GM19468 (cell line): ENCODE results near the gene SIX5.

ENCODE experiments used
- ATAC-seq: cut with Tn5 transposase; IDR thresholded peaks from one replicate; pipeline ENCODE4 v1.9.1; 2021; ENCODE audit warnings: mild to moderate bottlenecking, moderate library complexity, moderate number of reproducible peaks; ENCODE audit not compliant: unreplicated experiment; ENCODE audit errors: extremely low read depth

The SIX5 gene

GRCh38 chr19:45793876-45794275 lies 24.8 kb upstream of the SIX5 start:
- ATAC-seq, result no peak

GRCh38 chr19:45793178-45793564 lies 24.1 kb upstream of the SIX5 start:
- no peak for ATAC-seq

- ATAC-seq, result peak; percentile 87
Observed at GRCh38 chr19:45792470-45793177, 23.6 kb upstream of the SIX5 start, which contains the start of gene DMWD. TSS of gene DMWD (minus strand) at chr19:45792845. CDS start at chr19:45792756, 89 bp downstream.

GRCh38 chr19:45791744-45792469 lies 22.9 kb upstream of the SIX5 start:
- ATAC-seq, result no peak

GRCh38 chr19:45790942-45791341 lies 21.9 kb upstream of the SIX5 start:
- ATAC-seq, result no peak

GRCh38 chr19:45789035-45789786 lies 20.2 kb upstream of the SIX5 start:
- ATAC-seq, result no peak

GRCh38 chr19:45786533-45786894 lies 17.5 kb upstream of the SIX5 start:
- ATAC-seq, result no peak

GRCh38 chr19:45785781-45786532 lies 16.9 kb upstream of the SIX5 start:
- ATAC-seq, result no peak

GRCh38 chr19:45785097-45785496 lies 16.0 kb upstream of the SIX5 start:
- ATAC-seq, result no peak

- ATAC-seq, result no peak
Observed at GRCh38 chr19:45784096-45784495, 15.0 kb upstream of the SIX5 start.

- no peak for ATAC-seq
Observed at GRCh38 chr19:45782820-45783785, 14.1 kb upstream of the SIX5 start.

GRCh38 chr19:45782162-45782691 lies 13.2 kb upstream of the SIX5 start, which contains the start of gene DMPK:
TSS of gene DMPK (minus strand) at chr19:45782490. CDS start at chr19:45782352, 138 bp downstream.
- ATAC-seq, result no peak

GRCh38 chr19:45781214-45782161 lies 12.4 kb upstream of the SIX5 start:
- ATAC-seq, result no peak

GRCh38 chr19:45780448-45781213 lies 11.6 kb upstream of the SIX5 start:
- no peak for ATAC-seq

- ATAC-seq, result no peak
Observed at GRCh38 chr19:45780146-45780447, 11.0 kb upstream of the SIX5 start.

- ATAC-seq, result no peak
Observed at GRCh38 chr19:45779231-45780145, 10.4 kb upstream of the SIX5 start.
